Mononuclear cell (primary cell): ENCODE measurements around the gene CLBA1. TPM values are rescaled to one million over a fixed set of nuclear protein-coding genes. Genes with fewer than 3 reads are reported as not detected.
"Not testable (repeated sequence)": the region's sequence is repeated elsewhere in the genome, so short reads cannot be mapped to it uniquely, and the experiment has no call there.

Experiments
- H3K27me3 ChIP-seq: 2 replicates; pipeline ENCODE4 v1.6.0; 2011; ENCODE audit warnings: low read length, control low read depth; ENCODE audit not compliant: insufficient read depth
- H3K4me1 ChIP-seq: 2 replicates; pipeline ENCODE4 v1.5.1; 2011; ENCODE audit warnings: mild to moderate bottlenecking, low read length, control low read depth; ENCODE audit not compliant: insufficient read depth
- H3K4me3 ChIP-seq: 2 replicates; pipeline ENCODE4 v1.5.1; 2011; ENCODE audit warnings: mild to moderate bottlenecking, low read length, moderate library complexity
- H3K9me3 ChIP-seq: 2 replicates; pipeline ENCODE4 v1.5.1; 2011; ENCODE audit warnings: low read depth, mild to moderate bottlenecking, control low read depth, low read length
- total RNA-seq: library from RNA; depleted of rRNA; stranded (reverse); fragments of >200 nt; gene quantifications from one replicate; pipeline ENCODE4 v1.2.3, GENCODE V29; 2012

Gene CLBA1
- total RNA-seq, 1 donor, result 0.94 TPM

DNA sequence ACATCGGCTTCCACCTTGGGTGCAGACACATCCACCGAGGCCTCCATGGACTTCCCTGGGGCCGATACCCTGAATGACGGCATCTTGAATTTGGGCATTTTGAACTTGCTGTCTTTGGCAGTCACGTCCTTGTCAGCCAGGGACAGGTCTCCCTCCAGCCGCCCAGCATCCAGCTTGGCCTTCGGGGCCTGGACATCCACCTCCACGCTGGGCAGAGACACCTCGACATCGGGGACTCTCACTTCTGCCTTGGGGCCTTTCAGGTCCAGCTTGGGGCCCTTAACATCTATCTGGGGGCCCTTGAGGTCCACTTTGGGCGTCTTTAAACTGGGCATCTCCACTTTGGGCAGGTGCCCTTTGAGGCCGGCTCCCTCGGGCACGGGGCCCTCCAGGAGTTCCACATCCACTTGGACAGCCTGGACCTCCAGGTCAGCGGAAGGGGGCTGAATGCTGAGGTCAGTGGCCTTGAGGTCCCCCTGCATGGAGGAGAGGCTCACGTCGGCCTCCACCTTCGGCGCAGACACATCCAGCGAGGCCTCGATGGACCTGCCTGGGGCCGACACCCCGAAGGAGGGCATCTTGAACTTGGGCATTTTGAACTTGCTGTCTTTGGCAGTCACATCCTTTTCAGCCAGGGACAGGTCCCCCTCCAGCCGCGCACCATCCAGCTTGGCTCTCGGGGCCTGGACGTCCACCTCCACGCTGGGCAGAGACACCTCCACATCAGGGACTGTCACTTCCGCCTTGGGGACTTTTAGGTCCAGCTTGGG, 41.0 kb upstream of the CLBA1 start:
- not testable (repeated sequence) for H3K9me3 ChIP-seq, H3K4me3 ChIP-seq, H3K4me1 ChIP-seq, H3K27me3 ChIP-seq

DNA sequence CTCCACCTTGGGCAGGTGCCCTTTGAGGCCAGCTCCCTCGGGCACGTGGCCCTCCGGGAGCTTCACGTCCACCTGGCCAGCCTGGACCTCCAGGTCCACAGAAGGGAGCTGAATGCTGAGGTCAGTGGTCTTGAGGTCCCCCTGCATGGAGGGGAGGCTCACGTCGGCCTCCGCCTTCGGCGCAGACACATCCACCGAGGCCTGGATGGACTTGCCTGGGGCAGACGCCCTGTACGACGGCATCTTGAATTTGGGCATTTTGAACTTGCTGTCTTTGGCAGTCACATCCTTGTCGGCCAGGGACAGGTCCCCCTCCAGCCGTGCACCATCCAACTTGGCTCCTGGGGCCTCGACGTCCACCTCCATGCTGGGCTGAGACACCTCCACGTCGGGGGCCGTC, 40.3 kb upstream of the CLBA1 start:
- not testable (repeated sequence) for H3K27me3 ChIP-seq, H3K4me1 ChIP-seq, H3K4me3 ChIP-seq, H3K9me3 ChIP-seq

DNA sequence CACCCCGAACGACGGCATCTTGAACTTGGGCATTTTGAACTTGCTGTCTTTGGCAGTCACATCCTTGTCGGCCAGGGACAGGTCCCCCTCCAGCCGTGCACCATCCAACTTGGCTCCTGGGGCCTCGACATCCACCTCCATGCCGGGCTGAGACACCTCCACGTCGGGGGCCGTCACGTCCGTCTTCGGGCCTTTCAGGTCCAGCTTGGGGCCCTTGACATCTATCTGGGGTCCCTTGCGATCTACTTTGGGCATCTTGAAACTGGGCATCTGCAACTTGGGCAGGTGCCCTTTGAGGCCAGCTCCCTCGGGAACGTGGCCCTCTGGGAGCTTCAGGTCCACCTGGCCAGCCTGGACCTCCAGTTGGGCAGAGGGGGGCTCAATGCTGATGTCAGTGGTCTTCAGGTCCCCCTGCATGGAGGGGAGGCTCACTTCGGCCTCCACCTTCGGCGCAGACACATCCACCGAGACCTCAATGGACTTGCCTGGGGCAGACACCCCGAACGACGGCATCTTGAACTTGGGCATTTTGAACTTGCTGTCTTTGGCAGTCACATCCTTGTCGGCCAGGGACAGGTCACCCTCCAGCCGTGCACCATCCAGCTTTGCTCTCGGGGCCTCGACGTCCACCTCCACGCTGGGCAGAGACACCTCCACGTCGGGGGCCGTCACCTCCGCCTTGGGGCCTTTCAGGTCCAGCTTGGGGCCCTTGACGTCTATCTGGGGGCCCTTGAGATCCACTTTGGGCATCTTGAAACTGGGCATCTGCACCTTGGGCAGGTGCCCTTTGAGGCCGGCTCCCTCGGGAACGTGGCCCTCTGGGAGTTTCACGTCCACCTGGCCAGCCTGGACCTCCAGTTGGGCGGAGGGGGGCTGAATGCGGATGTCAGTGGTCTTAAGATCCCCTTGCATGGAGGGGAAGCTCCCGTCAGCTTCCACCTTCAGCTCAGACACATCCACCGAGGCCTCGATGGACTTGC, 39.3 kb upstream of the CLBA1 start:
- not testable (repeated sequence) for H3K4me1 ChIP-seq, H3K27me3 ChIP-seq, H3K4me3 ChIP-seq, H3K9me3 ChIP-seq

DNA sequence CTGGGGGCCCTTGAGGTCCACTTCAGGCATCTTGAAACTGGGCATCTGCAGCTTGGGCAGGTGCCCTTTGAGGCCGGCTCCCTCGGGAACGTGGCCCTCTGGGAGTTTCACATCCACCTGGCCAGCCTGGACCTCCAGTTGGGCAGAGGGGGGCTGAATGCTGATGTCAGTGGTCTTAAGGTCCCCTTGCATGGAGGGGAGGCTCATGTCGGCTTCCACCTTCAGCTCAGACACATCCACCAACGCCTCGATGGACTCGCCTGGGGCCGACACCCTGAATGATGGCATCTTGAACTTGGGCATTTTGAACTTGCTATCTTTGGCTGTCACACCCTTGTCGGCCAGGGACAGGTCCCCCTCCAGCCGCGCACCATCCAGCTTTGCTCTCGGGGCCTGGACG, 38.4 kb upstream of the CLBA1 start:
- H3K27me3 ChIP-seq, result not testable (repeated sequence)

DNA sequence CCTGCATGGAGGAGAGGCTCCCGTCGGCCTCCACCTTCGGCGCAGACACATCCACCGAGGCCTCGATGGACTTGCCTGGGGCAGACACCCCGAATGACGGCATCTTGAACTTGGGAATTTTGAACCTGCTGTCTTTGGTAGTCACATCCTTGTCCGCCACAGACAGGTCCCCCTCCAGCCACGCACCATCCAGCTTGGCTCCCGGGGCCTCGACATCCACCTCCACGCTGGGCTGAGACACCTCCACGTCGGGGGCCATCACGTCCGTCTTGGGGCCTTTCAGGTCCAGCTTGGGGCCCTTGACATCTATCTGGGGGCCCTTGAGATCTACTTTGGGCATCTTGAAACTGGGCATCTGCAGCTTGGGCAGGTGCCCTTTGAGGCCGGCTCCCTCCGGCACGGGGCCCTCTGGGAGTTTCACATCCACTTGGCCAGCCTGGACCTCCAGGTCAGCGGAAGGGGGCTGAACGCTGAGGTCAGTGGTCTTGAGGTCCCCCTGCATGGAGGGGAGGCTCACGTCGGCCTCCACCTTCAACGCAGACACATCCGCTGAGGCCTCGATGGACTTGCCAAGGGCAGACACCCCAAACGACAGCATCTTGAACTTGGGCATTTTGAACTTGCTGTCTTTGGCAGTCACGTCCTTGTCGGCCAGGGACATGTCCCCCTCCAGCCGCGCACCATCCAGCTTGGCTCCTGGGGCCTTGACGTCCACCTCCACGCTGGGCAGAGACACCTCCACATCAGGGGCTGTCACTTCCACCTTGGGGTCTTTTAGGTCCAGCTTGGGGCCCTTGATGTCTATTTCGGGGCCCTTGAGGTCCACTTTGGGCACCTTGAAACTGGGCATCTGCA, 37.5 kb upstream of the CLBA1 start:
- not testable (repeated sequence) for H3K4me1 ChIP-seq, H3K4me3 ChIP-seq, H3K27me3 ChIP-seq, H3K9me3 ChIP-seq

More for the DNA sequence above, 38.4 kb upstream of the CLBA1 start:
- H3K4me1 ChIP-seq, H3K4me3 ChIP-seq, H3K9me3 ChIP-seq: not testable (repeated sequence)

DNA sequence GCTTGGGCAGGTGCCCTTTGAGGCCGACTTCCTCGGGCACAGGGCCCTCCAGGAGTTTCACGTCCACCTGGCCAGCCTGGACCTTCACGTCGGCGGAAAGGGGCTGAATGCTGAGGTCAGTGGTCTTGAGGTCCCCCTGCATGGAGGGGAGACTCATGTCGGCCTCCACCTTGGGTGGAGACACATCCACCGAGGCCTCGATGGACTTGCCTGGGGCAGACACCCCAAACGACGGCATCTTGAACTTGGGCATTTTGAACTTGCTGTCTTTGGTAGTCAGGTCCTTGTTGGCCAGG, 36.9 kb upstream of the CLBA1 start:
- Histone ChIP-seq H3K4me1 (no peaks in the 10 kb centered on the region), H3K27me3 (no peaks in the 10 kb centered on the region), H3K4me3 (no peak overlapping the region), H3K9me3 (no peaks in the 10 kb centered on the region)

DNA sequence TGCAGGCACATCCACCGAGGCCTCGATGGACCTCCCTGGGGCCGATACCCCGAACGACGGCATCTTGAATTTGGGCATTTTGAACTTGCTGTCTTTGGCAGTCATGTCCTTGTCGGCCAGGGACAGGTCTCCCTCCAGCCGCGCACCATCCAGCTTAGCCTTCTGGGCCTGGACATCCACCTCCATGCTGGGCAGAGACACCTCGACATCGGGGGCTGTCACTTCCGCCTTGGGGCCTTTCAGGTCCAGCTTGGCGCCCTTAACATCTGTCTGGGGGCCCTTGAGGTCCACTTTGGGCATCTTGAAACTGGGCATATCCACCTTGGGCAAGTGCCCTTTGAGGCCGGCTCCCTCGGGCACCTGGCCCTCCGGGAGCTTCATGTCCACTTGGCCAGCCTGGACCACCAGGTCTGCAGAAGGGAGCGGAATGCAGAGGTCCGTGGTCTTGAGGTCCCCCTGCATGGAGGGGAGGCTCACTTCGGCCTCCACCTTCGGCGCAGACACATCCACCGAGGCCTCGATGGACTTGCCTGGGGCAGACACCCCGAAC, 36.1 kb upstream of the CLBA1 start:
- H3K9me3 ChIP-seq, H3K4me1 ChIP-seq, H3K4me3 ChIP-seq, H3K27me3 ChIP-seq: not testable (repeated sequence)

DNA sequence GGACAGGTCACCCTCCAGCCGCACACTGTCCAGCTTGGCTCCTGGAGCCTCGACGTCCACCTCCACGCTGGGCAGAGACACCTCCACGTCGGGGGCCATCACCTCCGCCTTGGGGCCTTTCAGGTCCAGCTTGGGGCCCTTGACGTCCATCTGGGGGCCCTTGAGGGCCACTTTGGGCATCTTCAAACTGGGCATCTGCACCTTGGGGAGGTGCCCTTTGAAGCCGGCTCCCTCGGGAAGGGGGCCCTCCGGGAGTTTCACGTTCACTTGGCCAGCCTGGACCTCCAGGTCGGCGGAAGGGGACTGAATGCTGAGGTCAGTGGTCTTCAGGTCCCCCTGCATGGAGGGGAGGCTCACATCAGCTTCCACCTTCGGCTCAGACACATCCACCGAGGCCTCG, 35.6 kb upstream of the CLBA1 start:
- no peaks in the 10 kb centered on the region for H3K27me3 ChIP-seq
- no peaks in the 10 kb centered on the region for H3K9me3 ChIP-seq
- H3K4me1 ChIP-seq, result no peaks in the 10 kb centered on the region
- no peak overlapping the region for H3K4me3 ChIP-seq

DNA sequence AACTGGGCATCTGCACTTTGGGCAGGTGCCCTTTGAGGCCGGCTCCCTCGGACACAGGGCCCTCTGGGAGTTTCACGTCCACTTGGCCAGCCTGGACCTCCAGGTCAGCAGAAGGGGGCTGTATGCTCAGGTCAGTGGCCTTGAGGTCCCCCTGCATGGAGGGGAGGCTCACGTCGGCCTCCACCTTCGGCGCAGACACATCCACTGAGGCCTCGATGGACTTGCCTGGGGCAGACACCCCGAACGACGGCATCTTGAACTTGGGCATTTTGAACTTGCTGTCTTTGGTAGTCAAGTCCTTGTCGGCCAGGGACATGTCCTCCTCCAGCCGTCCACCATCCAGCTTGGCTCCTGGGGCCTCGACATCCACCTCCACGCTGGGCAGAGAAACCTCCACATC, 34.9 kb upstream of the CLBA1 start:
- not testable (repeated sequence) for H3K27me3 ChIP-seq, H3K9me3 ChIP-seq, H3K4me1 ChIP-seq, H3K4me3 ChIP-seq

DNA sequence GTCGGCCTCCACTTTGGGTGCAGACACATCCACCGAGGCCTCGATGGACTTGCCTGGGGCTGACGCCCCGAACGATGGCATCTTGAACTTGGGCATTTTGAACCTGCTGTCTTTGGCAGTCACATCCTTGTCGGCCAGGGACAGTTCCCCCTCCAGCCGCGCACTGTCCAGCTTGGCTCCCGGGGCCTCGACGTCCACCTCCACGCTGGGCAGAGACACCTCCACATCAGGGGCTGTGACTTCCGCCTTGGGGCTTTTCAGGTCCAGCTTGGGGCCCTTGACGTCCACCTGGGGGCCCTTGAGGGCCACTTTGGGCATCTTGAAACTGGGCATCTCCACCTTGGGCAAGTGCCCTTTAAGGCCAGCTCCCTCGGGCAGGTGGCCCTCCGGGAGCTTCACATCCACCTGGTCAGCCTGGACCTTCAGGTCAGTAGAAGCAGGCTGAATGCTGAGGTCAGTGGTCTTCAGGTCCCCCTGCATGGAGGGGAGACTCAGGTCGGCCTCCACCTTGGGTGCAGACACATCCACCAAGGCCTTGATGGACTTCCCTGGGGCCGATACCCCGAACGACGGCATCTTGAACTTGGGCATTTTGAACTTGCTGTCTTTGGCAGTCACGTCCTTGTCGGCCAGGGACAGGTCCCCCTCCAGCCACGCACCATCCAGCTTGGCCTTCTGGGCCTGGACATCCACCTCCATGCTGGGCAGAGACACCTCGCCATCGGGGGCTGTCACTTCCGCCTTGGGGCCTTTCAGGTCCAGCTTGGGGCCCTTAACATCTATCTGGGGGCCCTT, 33.5 kb upstream of the CLBA1 start:
- not testable (repeated sequence) for H3K27me3 ChIP-seq, H3K4me1 ChIP-seq, H3K4me3 ChIP-seq, H3K9me3 ChIP-seq

DNA sequence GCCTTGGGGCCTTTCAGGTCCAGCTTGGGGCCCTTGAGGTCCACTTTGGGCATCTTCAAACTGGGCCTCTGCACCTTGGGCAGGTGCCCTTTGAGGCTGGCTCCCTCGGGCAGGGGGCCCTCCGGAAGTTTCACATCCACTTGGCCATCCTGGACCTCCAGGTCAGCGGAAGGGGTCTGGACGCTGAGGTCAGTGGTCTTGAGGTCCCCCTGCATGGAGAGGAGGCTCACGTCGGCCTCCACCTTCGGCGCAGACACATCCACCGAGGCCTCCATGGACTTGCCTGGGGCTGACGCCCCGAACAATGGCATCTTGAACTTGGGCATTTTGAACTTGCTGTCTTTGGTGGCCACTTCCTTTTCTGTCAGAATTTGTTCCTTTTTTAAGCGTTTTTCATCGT, 32.5 kb upstream of the CLBA1 start:
- H3K4me1 ChIP-seq, result no peaks in the 10 kb centered on the region
- H3K27me3 ChIP-seq, result no peaks in the 10 kb centered on the region
- no peaks in the 10 kb centered on the region for H3K9me3 ChIP-seq
- H3K4me3 ChIP-seq, result no peak overlapping the region

DNA sequence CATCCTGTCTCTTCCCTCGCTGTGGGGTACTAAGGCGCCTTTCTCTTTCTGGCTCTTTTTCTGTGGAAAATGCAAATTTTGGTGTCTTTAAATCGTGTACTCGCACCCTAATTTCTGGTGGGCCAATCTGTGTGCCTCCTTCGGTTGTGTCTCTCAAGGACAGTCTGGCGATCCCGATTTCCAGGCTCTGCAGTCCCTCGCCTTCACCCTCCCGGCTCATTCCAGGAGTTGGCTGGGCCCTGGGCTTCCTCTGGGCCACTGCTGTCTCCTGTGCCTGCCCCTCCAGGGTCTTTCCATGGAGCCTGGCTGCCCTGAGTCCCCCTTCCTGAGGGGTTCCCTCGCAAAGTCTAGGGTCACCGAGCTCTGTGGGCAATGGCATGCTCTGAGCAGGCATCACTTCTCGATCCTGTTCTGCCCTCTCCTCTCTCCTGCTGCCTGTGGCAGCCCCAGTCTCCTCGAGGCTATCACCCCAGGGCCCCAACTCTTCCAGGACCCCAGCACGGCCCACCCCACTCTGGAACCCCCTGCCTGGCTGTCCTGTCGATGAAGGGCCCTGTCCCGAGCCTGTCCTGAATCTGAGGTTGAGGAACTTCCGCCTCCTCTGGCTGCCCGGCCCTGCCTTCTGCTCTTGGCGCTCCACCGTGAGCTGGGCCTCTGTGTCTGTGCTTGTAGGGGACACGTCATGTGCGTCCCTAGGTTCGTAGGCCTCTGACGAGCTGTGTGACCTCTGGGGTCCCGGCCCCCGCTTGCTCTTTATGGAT, 31.5 kb upstream of the CLBA1 start:
- H3K4me1 ChIP-seq, result no peaks in the 10 kb centered on the region
- H3K9me3 ChIP-seq, result no peaks in the 10 kb centered on the region
- no peaks in the 10 kb centered on the region for H3K27me3 ChIP-seq
- H3K4me3 ChIP-seq, result no peak overlapping the region

DNA sequence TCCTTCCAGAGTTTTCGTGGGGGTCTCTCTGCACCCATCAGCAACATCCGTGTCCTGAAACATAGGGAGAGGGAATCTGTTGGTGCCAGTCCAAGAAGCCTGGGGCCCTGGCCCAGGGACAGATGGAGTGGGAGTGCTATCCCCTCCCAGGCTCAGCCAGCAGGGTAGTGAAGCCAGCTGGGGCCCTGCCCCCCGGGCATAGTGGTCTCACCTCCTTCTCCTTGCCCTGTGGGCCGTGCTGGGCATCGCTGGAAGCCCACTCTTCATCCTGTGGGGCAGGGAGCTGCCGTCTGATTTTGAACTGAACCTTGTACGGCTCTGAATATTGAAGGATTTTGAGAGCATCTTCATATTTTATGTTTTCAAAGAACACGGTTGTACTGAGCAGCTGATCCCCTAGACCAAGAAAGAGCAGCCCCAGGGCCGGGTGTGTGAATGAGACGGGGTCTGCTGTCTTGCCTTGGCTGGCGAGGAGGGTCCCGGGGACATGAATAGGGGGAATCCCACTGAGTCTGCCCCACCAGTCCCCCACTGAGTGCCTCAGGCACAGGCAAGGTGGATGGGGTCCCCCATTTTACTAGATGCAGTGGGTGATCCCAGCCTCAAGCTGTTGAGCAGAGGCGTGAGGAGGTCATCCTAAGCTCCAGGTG, 30.7 kb upstream of the CLBA1 start:
- no peaks in the 10 kb centered on the region for H3K9me3 ChIP-seq
- H3K4me1 ChIP-seq, result no peaks in the 10 kb centered on the region
- H3K4me3 ChIP-seq, result no peak overlapping the region
- H3K27me3 ChIP-seq, result no peaks in the 10 kb centered on the region
